Esophagus muscularis mucosa (tissue), 4 donors: Measurements from ENCODE around the gene TUBGCP6. TPM values are rescaled to one million over a fixed set of nuclear protein-coding genes. Genes with fewer than 3 reads are reported as not detected.

Source experiments
- DNase-seq: peaks from one replicate; pipeline ENCODE4 v3.0.0-alpha.2; 2017; ENCODE audit errors: extremely low spot score
- H3K27ac ChIP-seq, 4 donors: fragments of 200-600 bp; sonication (generic); replicated peaks in 1 of 4; 1 replicate in 3 of 4; 2 replicates in 1 of 4; pipeline ENCODE4 v1.5.1; 2016 to 2019; ENCODE audit warnings: mild to moderate bottlenecking in 1 of 4
- H3K27me3 ChIP-seq, 4 donors: fragments of 200-600 bp; sonication (generic); one replicate each; pipeline versions ENCODE4 v1.5.1 to v1.6.0; 2016 to 2019
- H3K36me3 ChIP-seq, 4 donors: fragments of 200-600 bp; sonication (generic); one replicate each; pipeline ENCODE4 v1.5.1; 2016 to 2019
- H3K4me1 ChIP-seq, 4 donors: fragments of 200-600 bp; sonication (generic); one replicate each; pipeline ENCODE4 v1.5.1; 2016 to 2019
- H3K4me3 ChIP-seq, 4 donors: fragments of 200-600 bp; sonication (generic); 1 replicate in 2 of 4; 2 replicates in 2 of 4; pipeline ENCODE4 v1.5.1; 2016 to 2019; ENCODE audit warnings: mild to moderate bottlenecking in 4 of 4, moderate library complexity in 1 of 4
- H3K9me3 ChIP-seq, 4 donors: fragments of 200-600 bp; sonication (generic); 1 replicate in 3 of 4; 2 replicates in 1 of 4; pipeline ENCODE4 v1.5.1; 2016 to 2019
- EP300 ChIP-seq: sonication (generic); formaldehyde crosslinking; IDR thresholded peaks from one replicate; pipeline ENCODE4 v1.6.1; 2017; ENCODE audit warnings: antibody characterized with exemption
- POLR2A ChIP-seq: fragments of 450-650 bp; IDR thresholded peaks from one replicate; pipeline ENCODE4 v1.6.1; 2017; ENCODE audit warnings: antibody characterized with exemption, moderate library complexity, mild to moderate bottlenecking, low read depth
- POLR2AphosphoS5 ChIP-seq, 2 donors: sonication (generic); formaldehyde crosslinking; IDR thresholded peaks; one replicate each; pipeline ENCODE4 v1.6.1; 2017; ENCODE audit warnings: antibody characterized with exemption in 2 of 2
- WGBS: methylation state at CpG from one replicate; pipeline ENCODE4 v1.1.5; 2018; 5-methylcytosine and 5-hydroxymethylcytosine counted together
- intact Hi-C: fragments of 100-400 bp; cut with DNase I; formaldehyde crosslinking; loops from one replicate; pipeline ENCODE4 v1.15.1; 2023
- total RNA-seq, 4 donors: library from RNA; depleted of rRNA; stranded (reverse); fragments of >200 nt; gene quantifications; one replicate each; pipeline versions ENCODE4 v1.1.0 to v1.2.1, GENCODE V29; 2016
- TF ChIP-seq, protein P1 (sequence below), 3 experiments: fragments of 200-600 bp in 2 of 3; fragments of 450-650 bp in 1 of 3; sonication (generic) in 2 of 3; IDR thresholded peaks; one replicate each; pipeline ENCODE4 v1.5.1; 2017 to 2019; ENCODE audit warnings: antibody characterized with exemption in 3 of 3, mild to moderate bottlenecking in 2 of 3, moderate library complexity in 1 of 3

Gene TUBGCP6
- total RNA-seq, 4 donors from 2014 or later: 20.2 to 38.0 (median 30.0) TPM

- no peaks in the 10 kb centered on the region for H3K9me3 ChIP-seq
- no peaks in the 10 kb centered on the region for H3K4me1 ChIP-seq
- intact Hi-C loops: no loop called here
- H3K4me3 ChIP-seq: no peak overlapping the region
- no peak overlapping the region for H3K27ac ChIP-seq
- H3K36me3 ChIP-seq: peaks cover 43 to 94% (median 85%) of the 10 kb centered on the region in 4 donors
- no peak for DNase-seq
- no peak for TF ChIP-seq POLR2A
- TF ChIP-seq POLR2AphosphoS5 (IDR thresholded peaks at IDR 0.05): no peak
- 90% methylated on average over 6 of the region's 9 CpGs for WGBS
- H3K27me3 ChIP-seq: no peaks in the 10 kb centered on the region
Observed at GRCh38 chr22:50228366-50228765, 16.5 kb downstream of the TUBGCP6 start.

DNA sequence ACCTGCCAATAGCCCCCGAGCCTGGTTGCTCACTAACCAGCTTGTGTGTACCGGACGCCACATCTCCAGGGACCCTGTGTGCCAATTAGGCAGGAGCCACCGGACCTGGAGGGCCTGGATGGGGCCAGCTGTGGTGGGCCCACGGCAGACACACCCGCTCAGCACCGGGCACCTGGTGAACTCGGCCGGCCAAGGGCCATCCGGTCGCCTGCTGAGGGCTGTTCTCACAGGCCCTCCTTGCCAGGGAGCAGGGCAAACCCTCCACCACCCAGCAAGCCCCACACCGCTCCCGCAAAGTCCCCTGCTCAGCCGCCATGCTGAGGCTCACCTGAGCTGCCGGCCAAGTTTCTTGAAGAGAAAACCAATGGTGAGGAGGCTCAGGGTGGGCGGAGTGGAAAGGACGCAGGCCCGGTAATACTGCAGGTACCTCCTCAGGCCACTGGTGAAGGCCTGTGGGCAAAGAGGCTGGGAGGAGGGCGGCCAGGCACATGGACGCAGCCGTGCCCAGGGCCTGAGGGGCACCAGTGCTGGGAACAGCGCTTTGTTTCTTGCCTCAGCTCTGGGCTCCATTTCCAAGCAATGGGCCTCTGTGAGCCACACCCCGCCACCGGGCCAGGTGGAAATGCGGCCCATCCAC is 17.1 kb downstream of the TUBGCP6 start:
- Histone ChIP-seq H3K4me1 (no peaks in the 10 kb centered on the region), H3K36me3 (peaks cover 44 to 94% (median 85%) of the 10 kb centered on the region in 4 donors), H3K9me3 (no peaks in the 10 kb centered on the region), H3K4me3 (no peak overlapping the region), H3K27me3 (no peaks in the 10 kb centered on the region), H3K27ac (no peak overlapping the region)
- intact Hi-C loops: no loop called here
- TF ChIP-seq POLR2AphosphoS5 (IDR thresholded peaks at IDR 0.05) (no peak), EP300 (no peak), POLR2A (no peak)
- TF ChIP-seq, protein P1, sequence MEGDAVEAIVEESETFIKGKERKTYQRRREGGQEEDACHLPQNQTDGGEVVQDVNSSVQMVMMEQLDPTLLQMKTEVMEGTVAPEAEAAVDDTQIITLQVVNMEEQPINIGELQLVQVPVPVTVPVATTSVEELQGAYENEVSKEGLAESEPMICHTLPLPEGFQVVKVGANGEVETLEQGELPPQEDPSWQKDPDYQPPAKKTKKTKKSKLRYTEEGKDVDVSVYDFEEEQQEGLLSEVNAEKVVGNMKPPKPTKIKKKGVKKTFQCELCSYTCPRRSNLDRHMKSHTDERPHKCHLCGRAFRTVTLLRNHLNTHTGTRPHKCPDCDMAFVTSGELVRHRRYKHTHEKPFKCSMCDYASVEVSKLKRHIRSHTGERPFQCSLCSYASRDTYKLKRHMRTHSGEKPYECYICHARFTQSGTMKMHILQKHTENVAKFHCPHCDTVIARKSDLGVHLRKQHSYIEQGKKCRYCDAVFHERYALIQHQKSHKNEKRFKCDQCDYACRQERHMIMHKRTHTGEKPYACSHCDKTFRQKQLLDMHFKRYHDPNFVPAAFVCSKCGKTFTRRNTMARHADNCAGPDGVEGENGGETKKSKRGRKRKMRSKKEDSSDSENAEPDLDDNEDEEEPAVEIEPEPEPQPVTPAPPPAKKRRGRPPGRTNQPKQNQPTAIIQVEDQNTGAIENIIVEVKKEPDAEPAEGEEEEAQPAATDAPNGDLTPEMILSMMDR (IDR thresholded peaks at IDR 0.05): no peak
- WGBS: 87% methylated on average over 11 of the region's 25 CpGs
- no peak for DNase-seq

DNA sequence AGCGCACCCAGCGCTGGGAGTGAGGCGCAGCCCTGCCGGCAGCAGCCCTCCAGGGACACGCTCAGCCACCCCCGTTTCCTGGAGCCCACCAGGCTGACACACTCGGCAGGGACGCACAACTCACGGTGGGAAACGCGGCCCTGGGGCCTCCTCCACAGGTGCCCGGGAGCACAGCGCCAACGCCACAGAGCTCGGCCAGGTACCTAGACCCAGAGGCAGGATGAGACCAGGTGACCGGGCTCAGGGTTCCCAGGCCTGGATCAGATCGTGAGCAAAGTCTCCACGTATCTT is 18.0 kb downstream of the TUBGCP6 start:
- no peaks in the 10 kb centered on the region for H3K9me3 ChIP-seq
- no peak overlapping the region for H3K27ac ChIP-seq
- TF ChIP-seq POLR2A (no peak), EP300 (no peak), POLR2AphosphoS5 (IDR thresholded peaks at IDR 0.05) (no peak)
- TF ChIP-seq, protein P1 (IDR thresholded peaks at IDR 0.05): no peak
- H3K4me3 ChIP-seq: no peak overlapping the region
- no peak for DNase-seq
- no peaks in the 10 kb centered on the region for H3K27me3 ChIP-seq
- WGBS: 95% methylated on average over 11 of the region's 18 CpGs
- H3K36me3 ChIP-seq: peaks cover 42 to 94% (median 85%) of the 10 kb centered on the region in 4 donors
- H3K4me1 ChIP-seq: no peaks in the 10 kb centered on the region
- intact Hi-C loops: no loop called here

- Histone ChIP-seq H3K36me3 (peaks cover 42 to 95% (median 90%) of the 10 kb centered on the region in 4 donors), H3K4me1 (no peaks in the 10 kb centered on the region), H3K4me3 (no peak overlapping the region), H3K27me3 (no peaks in the 10 kb centered on the region), H3K27ac (no peak overlapping the region), H3K9me3 (no peaks in the 10 kb centered on the region)
- 91% methylated on average over 21 of the region's 31 CpGs for WGBS
- intact Hi-C loops: no loop called here
- DNase-seq: no peak
- TF ChIP-seq, protein P1 (IDR thresholded peaks at IDR 0.05): no peak
- no peak for TF ChIP-seq POLR2AphosphoS5 (IDR thresholded peaks at IDR 0.05)
- TF ChIP-seq POLR2A: no peak
- TF ChIP-seq EP300: no peak
Observed at GRCh38 chr22:50226063-50226874, 18.6 kb downstream of the TUBGCP6 start.

- peaks cover 48 to 100% (median 96%) of the 10 kb centered on the region in 4 donors for H3K36me3 ChIP-seq
- intact Hi-C loops: no loop called here
- TF ChIP-seq POLR2AphosphoS5 (IDR thresholded peaks at IDR 0.05) (no peak), POLR2A (no peak), EP300 (no peak)
- TF ChIP-seq, protein P1 (IDR thresholded peaks at IDR 0.05): no peak
- H3K27me3 ChIP-seq: no peaks in the 10 kb centered on the region
- 90% methylated on average over 18 of the region's 24 CpGs for WGBS
- DNase-seq: no peak
- H3K4me1 ChIP-seq: no peaks in the 10 kb centered on the region
- H3K9me3 ChIP-seq: no peaks in the 10 kb centered on the region
- no peak overlapping the region for H3K4me3 ChIP-seq
- H3K27ac ChIP-seq: no peak overlapping the region
Observed at GRCh38 chr22:50225200-50225969, 19.4 kb downstream of the TUBGCP6 start.
